Measurements from ENCODE around the gene D2HGDH. TPM values are rescaled to one million over a fixed set of nuclear protein-coding genes. Genes with fewer than 3 reads are reported as not detected.

Gene D2HGDH
- total and polyA plus RNA-seq, 12 donors = 7.6 to 24.7 (median 19.1) TPM

- TF ChIP-seq CTCF (IDR thresholded peaks at IDR 0.05) = no peak
- H3K27me3 ChIP-seq = no peaks in the 10 kb centered on the region
- 84 to 95% methylated on average over 15 of the region's 15 CpGs for WGBS, 2 donors
- H3K4me3 ChIP-seq = no peak overlapping the region
- DNase-seq (no peak), ATAC-seq (no peak)
- H3K4me1 ChIP-seq = peaks cover 0 to 17% (median 5%) of the 10 kb centered on the region in 9 donors
- intact Hi-C loops (cut with DNase I) = no loop called here
- H3K36me3 ChIP-seq = peaks cover 0 to 62% (median 14%) of the 10 kb centered on the region in 9 donors
- H3K9me3 ChIP-seq = peaks cover 0 to 6% (median 0%) of the 10 kb centered on the region in 11 donors
- no peak overlapping the region for H3K27ac ChIP-seq
These were observed 16.7 kb downstream of the D2HGDH start for GRCh38 chr2:241751152-241751551.

- Histone ChIP-seq H3K4me1 (peaks cover 0 to 17% (median 5%) of the 10 kb centered on the region in 9 donors), H3K27me3 (no peaks in the 10 kb centered on the region), H3K36me3 (peaks cover 0 to 63% (median 14%) of the 10 kb centered on the region in 9 donors), H3K9me3 (peaks cover 0 to 5% (median 0%) of the 10 kb centered on the region in 11 donors), H3K4me3 (no peak overlapping the region), H3K27ac (no peak overlapping the region)
- no peak for TF ChIP-seq CTCF (IDR thresholded peaks at IDR 0.05)
- DNase-seq (no peak), ATAC-seq (no peak)
- 93 to 96% methylated on average over 18 of the region's 18 CpGs for WGBS, 2 donors
- intact Hi-C loops (cut with DNase I) = no loop called here
These were observed 17.3 kb downstream of the D2HGDH start for GRCh38 chr2:241751776-241752175.

- Histone ChIP-seq H3K27me3 (no peaks in the 10 kb centered on the region), H3K27ac (no peak overlapping the region), H3K4me3 (no peak overlapping the region), H3K36me3 (peaks cover 0 to 68% (median 14%) of the 10 kb centered on the region in 9 donors), H3K4me1 (peaks cover 0 to 17% (median 5%) of the 10 kb centered on the region in 9 donors), H3K9me3 (peaks cover 0 to under 1% (median 0%) of the 10 kb centered on the region in 11 donors)
- intact Hi-C loops (cut with DNase I) = no loop called here
- 97 to 99% methylated on average over 14 of the region's 14 CpGs for WGBS, 2 donors
- TF ChIP-seq CTCF (IDR thresholded peaks at IDR 0.05) = no peak
- ATAC-seq = no peak
- DNase-seq = no peak
These were observed 17.8 kb downstream of the D2HGDH start for GRCh38 chr2:241752253-241752652.

GRCh38 chr2:241752689-241753276 lies 18.4 kb downstream of the D2HGDH start:
- 93 to 95% methylated on average over 21 of the region's 21 CpGs for WGBS, 2 donors
- H3K27me3 ChIP-seq = no peaks in the 10 kb centered on the region
- H3K27ac ChIP-seq = no peak overlapping the region
- no peak overlapping the region for H3K4me3 ChIP-seq
- no peaks in the 10 kb centered on the region for H3K9me3 ChIP-seq
- DNase-seq (no peak), ATAC-seq (no peak)
- intact Hi-C loops (cut with DNase I) = no loop called here
- H3K4me1 ChIP-seq = peaks cover 0 to 17% (median 5%) of the 10 kb centered on the region in 9 donors
- H3K36me3 ChIP-seq = peaks cover 0 to 73% (median 14%) of the 10 kb centered on the region in 9 donors
- TF ChIP-seq CTCF (IDR thresholded peaks at IDR 0.05) = no peak

Measured in heart right ventricle (tissue), 16 donors.